Breast epithelium (tissue), 3 donors: ENCODE results near the gene POR.

Source experiments
- CTCF ChIP-seq, 3 donors: fragments of 450-650 bp; IDR thresholded peaks; one replicate each; pipeline ENCODE4 v1.5.1; 2016 to 2017; ENCODE audit warnings: antibody characterized with exemption in 3 of 3, mild to moderate bottlenecking in 3 of 3, moderate library complexity in 3 of 3
- POLR2A ChIP-seq: fragments of 450-650 bp; IDR thresholded peaks from one replicate; pipeline ENCODE4 v1.6.1; 2016; ENCODE audit warnings: antibody characterized with exemption, mild to moderate bottlenecking, moderate library complexity
- POLR2AphosphoS5 ChIP-seq, 3 donors: sonication (generic); formaldehyde crosslinking; IDR thresholded peaks; one replicate each; pipeline ENCODE4 v1.6.1; 2017; ENCODE audit warnings: antibody characterized with exemption in 3 of 3

- TF ChIP-seq POLR2AphosphoS5 (IDR thresholded peaks at IDR 0.05) = no peak
- no peak for TF ChIP-seq CTCF (IDR thresholded peaks at IDR 0.05)
- TF ChIP-seq POLR2A = no peak
Observed at GRCh38 chr7:75875113-75876080, 39.6 kb upstream of the POR start.
